GM19238 (cell line): Measurements from ENCODE around the gene ENO3.

Source experiments
- DNase-seq: peaks from one replicate; pipeline ENCODE4 v3.0.0; 2011; ENCODE audit warnings: low spot score; ENCODE audit not compliant: insufficient read length

ENO3 gene

DNA sequence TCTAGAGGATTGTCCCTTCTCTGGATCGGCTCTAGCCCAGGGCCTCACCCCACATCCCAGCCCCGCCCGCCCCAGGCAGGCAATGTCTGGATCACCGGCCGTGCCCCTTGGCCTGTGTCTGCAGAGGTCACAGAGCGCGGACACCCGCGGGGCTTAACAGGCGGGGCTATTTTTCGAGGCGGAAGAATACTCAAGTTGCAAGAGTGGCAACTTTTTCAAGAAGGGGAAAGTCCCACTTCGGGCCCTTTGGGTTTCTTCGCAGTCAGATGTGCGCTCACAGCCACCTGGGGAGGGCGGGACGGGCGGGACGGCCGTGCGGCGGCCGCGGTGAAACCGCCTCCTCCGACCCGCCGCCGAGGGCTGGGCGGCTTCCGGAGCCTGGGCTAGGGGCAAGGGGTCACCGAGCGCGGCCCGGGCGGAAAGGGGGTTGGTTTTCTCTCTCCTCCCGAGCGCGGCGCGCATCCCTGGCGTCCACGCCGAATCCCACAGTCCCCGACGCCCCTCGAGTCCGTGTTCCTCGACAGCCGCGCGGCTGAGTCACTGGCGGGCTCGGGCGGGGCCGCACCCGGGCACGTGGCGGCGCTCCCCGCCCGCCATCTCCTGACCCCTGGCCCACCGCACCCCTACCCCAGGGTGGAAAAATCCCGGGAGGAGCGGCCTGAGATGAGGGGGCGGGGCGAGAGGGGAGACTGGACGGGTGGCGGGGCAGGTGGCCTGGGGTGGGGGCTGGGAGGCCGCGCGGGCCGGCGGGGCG lies 1.4 kb upstream of the ENO3 start:
- DNase-seq: peak; percentile 84

DNA sequence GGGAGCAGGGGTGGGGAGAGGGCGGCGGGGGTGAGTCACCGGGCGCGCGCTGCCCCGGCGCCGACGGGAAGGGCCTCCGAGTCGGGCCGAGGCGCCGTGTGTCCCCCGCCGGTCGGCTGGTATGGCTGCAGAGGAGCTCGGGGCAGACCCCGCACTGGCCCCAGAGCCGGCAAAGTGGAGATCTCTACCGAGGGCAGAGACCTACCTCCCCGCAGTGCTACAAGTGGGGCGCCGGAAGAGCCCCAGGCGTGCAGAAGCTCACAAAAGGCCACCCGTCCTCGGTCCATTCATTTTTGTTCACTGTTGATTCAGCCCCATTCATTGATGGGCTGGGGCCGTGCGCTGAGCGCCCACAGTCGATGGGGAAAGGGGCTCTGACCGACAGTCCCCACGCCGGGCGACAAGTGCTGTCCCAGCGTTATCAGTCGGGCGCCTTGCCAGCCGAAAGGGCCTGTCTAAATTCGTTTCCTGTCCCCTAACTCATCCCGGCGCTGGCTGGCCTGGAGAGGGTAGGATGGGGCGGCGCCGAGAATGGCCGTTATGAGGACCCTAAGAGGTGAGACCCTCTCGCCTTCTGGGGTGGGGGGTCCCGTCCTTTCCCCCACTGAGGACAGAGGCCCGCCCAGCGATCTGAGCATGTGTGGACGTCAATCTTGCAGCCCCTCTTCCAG lies 709 bp upstream of the ENO3 start:
- no peak for DNase-seq

DNA sequence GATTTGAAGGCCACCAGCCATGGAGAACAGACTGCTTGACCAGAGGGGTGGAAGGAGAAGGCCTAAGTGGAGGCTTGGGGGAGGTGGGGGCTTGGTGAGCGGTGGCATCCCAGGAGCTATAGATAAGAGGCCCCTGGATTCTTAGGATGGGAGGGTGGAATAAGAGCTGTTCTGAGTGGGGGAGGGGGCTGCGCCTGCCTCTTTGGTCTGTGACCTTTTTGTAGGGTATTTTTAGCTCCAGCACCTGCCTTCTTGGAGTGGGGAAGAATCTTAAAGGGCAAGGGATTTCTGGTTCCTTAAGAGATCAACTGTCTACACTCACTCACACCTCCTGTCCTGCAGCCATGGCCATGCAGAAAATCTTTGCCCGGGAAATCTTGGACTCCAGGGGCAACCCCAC lies 567 bp downstream of the ENO3 start:
- no peak for DNase-seq

DNA sequence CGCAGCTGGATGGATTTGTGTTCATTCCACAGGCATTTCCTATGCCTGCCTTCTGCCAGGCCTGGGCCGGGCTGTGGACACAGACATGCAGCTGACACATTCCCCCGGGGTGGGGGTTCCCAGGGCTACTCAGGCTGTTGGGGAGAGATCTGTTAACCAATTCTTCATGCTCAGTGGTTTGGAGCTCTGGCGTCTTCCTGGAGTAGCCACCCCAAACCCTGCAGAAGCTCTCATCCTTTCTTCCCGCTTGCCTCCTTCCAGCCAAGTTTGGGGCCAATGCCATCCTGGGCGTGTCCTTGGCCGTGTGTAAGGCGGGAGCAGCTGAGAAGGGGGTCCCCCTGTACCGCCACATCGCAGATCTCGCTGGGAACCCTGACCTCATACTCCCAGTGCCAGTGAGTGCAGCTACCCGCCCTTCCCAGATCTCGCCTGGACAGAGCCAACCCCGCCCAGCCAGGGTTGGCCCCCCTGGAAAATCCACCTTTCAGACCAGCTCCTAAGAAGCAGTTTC lies 2.6 kb downstream of the ENO3 start:
- no peak for DNase-seq

DNA sequence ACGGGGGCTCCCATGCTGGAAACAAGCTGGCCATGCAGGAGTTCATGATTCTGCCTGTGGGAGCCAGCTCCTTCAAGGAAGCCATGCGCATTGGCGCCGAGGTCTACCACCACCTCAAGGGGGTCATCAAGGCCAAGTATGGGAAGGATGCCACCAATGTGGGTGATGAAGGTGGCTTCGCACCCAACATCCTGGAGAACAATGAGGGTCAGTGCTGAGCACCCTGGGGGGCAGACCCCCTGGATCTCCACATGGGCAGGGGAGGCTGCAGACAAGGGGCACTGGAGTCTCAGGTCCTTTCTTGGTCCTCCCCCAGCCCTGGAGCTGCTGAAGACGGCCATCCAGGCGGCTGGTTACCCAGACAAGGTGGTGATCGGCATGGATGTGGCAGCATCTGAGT lies 4.2 kb downstream of the ENO3 start:
- no peak for DNase-seq

DNA sequence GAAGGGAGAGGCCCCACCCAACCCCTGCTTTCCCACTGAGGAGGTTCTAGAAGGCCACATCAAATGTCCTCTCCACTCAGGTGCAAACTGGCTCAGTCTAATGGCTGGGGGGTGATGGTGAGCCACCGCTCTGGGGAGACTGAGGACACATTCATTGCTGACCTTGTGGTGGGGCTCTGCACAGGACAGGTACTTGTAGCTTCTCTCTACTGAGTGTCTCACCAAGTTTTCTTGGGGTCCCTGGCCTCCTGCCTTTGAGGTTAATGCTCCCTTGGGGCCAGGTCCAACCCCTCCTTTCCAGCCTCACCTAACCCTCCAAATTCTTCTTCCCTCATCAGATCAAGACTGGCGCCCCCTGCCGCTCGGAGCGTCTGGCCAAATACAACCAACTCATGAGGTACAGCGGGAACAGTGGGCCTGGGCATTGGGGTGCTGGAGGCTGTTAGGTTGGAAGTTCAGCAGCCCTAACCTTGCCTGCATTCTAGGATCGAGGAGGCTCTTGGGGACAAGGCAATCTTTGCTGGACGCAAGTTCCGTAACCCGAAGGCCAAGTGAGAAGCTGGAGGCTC lies 5.7 kb downstream of the ENO3 start:
- DNase-seq: no peak

DNA sequence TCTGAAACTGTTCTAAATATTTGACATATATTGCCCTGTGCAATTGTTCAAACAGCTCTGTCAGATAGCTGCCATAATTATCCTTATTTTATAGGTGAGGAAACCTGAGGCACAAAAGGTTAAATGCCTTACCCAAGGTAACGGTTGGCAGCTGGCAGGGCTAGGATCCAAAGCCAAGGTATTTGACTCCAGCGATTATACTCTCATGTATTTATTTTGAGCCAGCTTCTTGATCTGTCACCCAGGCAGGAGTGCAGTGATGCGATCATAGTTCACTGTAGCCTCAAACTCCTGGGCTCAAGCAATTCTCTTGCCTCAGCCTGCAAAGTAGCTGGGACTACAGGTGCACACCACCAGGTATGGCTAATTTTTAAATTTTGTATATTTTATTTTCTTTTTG lies 7.2 kb downstream of the ENO3 start:
- DNase-seq: no peak

DNA sequence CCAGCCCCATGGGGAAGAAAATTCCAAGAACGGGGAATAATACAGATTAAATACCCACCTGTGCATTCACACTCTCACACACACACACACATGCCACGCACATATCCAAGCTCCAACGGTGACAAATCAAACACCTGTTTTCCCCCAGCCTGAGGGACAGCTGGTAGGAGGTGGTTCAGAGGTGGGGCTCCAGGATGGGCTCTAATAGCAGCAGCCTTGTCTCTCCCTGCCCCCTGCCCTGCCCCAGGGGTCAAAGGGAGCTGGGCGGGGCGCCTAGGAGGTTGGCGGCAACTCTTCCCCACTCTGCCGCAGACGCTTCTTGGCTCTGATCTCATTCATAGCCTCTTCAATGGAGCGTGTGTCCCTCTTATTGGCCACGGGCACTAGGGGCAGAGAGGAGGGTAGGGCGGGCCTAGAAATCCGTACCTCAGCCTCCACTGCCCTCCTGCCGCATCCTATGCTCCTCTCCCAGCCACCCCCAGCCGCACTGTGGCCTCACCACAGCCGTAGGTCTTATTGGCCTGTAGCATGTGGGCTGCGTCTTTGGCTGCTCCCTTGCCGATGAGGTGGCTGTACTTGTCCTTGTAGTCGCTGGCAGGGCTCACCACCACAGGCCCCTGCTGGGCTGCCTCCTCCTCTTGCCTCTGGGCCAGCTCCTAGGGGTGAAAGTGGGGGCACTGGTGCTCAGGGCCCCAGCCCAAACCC lies 8.5 kb downstream of the ENO3 start:
- DNase-seq: no peak

DNA sequence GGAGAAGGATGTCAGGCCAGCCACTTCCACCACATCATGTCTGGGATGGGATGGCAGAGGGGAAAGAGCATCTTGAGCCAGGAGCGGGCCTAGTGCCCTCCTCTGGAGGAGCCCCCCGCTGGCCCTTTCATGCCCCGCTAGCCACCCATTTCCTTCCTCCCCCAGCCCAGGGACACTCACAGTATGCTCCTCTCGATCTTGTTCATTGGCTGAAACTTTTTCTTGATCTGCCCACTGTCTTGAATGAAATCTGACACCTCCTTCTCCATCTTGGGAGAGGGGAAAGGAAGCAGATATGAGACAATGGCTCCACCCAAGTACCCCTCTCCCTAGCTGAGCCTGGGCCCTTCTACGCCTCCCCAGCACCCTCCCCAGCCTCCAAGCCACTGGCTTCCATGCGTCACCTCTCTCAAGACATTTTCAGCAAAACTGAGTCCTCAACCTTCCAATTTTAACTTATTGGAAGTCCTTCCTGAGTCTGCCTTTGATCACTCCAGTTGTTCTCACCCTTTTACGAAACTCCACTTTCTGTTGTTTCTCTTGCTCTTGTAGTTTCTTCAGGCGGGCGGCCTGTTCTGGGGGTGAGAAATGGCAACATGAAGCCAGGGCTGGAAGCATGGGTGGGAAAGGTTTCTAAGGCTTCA lies 9.5 kb downstream of the ENO3 start:
- DNase-seq: no peak

DNA sequence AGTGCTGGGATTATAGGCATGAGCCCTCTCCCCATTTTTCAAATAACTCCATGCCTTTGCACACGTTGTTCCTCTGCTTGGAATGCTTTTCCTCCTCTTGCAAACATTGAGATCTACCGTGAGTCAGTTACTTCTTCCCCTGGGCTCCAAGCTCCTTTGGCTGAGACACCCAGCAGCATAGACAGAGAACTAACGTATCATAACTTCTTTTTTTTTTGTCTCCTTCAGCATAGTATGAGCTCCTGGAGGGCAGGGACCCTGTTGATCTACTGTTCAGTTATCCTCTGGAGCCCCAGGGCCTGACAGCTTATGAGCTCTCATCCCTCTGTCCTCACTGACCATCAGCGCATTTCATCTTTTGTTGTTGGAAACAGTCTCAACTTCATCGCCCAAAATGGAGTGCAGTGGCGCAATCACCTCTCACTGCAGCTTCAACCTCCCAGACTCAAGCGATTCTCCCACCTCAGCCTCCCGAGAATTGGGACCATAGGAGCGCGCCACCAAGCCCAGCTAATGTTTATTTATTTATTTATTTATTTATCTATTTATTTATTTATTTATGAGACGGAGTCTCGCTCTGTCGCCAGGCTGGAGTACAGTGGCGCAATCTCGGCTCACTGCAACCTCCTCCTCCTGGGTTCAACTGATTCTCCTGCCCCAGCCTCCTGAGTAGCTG lies 14.5 kb downstream of the ENO3 start:
- no peak for DNase-seq

DNA sequence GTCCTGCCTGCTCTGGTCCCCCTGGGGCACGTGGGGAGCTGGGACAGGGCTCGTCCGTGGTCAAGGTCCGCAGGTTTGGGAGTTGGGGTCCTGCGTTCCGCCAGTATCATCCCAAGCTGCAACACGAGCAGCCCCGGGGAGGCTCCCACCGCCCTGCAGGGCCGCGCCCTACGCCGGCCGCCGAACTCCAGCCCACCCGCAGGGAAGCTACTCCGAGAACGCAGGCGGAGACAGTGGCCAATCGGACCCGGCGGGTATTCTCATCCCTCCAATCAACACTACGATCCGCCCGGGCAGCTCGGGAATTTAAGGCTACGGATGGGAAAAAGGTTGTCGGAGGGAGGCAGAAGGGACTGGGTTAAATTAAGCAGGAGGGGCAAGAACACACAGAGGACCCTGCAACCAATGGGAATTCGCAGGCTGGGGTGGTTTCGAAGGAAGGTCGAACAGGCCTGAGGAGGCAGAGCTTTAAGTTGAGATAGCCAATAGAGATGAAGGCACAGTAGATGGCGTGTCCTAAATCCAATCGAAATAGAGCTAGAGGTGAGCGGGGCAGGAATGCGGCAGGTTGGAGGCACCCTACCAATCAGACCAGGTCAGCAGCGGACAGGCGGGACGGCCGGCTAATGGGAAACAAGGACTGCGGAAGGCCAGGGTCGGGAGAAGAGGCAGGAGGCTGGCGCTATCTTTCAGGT lies 16.1 kb downstream of the ENO3 start:
- peak; percentile 97 for DNase-seq

DNA sequence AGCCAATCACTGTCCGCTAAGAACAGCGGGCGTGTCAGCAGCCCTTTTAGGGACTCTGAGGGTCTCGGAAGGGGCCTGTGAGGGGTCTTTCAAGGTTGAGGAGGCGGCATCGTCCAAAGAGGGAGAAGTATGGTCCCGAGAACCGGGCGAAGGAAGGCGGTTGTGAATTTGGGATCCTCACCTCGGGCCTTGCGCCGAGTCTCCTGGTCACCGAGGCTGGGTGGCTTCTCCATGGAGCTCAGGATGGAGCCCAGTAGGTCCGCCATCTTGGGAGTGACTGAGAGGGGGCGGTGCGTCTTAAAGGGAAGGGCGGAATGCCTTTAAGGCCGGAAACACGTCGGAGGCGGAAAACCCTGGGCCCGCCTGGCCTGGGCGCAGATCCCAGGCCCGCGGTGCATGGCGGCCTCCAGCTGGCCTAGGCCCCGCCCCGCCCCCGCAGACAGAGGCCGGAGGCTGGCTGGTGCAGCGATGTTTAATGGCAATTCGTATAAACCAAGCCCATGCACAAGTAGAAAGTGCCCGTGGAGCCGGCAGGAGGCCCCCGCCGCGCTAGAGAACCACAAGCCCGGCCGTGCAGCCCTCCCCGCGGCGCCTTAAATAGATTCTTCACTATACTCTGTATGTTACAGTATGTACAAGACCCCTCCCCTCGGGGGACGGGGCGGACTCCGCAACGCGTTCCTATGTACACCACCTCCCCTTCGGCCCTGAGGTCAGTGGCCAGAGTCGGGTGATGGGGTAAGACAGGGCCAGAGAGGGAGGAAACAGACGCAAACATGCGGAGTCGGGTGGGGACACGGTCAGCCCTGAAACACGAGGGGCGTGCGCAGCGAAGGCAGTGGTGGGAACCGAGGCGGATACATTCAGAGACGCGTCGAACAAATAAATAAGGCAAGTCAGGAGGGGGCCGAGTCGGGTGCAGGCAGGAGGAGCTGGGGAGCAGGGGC lies 16.9 kb downstream of the ENO3 start, which contains the start of gene SPAG7:
Gene SPAG7 (minus strand): TSS at position 279 of the 947 bp plus-strand sequence. CDS start 13 bp downstream, at position 266.
- peak; percentile 87 for DNase-seq

DNA sequence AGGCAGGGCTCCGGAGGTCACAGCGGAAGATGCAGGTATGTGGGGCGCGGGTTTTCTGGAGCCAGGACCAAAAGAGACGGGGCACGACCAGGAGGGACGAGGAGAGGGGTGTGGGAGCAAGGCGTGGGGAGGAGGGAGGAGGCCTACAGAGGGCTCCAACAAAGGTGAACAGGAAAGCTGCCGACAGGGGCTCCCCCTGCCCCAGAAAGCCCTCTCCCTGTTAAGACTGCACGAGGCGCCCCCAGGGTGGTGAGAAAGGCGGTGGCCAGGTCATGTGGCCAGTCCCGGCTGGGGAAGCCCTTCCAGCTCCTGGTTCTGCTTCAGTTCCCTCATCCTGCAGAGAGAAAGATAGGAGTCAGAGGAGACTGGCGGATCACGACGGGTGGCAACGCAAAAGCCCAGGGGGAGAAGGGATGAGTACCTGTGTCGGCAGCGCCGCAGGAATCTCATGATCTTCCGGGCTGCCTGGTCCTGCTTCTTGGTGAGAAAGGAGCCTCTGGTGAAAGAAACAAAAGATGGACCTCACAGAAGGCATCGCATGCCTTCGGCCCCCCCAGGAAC lies 17.6 kb downstream of the ENO3 start:
- DNase-seq: no peak

DNA sequence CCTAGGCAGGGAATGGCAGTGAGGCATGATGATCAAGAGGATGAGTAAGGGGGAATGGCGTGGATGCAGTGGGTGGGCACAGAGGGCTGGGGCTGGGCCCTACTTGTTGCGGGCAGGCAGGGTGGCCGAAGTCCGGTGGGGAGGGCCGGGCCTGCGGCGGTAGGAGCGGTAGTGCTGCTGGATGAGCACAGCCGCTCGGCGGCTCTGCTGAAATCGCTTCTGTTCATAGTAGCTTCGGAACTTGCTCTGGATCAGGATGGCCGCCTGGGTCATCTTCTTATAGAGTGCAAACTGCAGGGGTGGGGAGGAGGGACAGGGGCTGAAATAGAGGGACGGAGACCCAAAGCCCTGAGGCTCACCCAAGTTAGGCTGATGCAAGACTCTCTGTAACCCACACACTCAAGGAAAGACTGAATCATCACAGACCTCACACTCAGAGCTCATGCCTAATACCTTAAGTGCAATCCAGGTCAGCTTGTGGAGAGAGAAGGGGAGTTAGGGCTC lies 18.2 kb downstream of the ENO3 start:
- no peak for DNase-seq

DNA sequence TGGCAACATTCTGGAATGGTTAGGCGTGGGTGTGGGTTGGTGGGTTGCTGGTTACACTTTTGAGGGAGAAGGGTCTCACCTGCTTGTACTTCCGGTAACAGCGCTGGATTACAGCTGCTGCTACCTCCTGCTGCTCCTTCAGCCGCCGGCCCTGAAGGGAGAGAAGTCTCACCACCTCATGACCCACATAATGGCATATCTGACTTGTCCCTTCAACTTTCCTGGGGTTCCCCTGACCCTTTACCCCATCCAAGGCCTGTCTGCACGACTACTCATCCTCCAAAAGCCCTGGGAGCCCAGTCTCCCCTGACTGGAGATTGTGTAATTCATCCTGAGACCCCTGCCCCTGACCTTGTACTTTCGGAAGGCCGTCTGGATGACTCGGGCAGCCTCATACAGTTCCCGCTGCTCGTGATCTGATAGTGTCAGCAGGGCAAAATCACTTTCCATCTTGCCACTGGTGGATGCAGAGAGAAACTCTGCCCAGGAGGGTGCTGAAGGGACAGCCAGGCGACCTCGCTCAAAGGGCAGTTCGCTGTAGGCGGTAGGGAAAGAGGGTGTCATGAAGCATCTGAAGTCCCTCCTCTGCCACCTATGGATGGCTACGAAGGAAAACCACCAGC lies 18.7 kb downstream of the ENO3 start:
- DNase-seq: no peak

DNA sequence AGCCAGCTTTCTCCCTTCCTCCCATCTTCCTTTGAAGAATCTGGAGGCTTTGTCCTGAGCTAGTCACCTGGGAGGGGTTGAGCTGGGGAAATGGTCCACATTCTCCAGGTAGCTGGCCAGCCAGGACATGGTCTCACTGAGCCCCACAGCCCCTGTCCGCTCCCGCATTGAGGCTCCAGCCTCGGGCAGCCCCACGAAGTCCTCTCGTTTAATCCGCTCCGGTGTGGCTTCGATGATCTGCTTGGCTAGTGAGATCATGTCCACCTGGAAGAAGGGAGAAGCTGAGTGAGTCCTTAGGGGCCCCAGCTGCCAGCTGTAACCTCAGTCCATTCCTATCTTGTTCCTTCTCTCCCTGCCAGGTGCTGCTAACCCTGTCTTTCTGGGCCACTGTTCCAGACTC lies 19.4 kb downstream of the ENO3 start:
- DNase-seq: no peak

DNA sequence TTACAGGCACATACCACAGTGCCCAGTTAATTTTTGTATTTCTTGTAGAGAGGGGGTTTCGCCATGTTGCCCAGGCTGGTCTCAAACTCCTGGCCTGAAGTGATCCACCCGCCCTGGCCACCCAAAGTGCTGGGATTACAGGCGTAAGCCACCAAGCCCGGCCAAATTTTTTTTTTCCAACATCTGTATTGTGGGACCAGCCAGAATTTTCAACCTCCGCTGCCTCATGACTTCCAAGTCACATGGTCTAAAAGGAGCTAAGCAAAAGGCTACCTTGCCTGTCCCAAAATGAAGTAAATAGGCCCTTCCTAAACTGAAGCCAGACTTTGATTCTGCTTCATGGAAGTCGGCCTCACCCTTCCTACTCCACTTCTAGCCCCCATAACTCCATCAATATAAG lies 20.9 kb downstream of the ENO3 start:
- no peak for DNase-seq

DNA sequence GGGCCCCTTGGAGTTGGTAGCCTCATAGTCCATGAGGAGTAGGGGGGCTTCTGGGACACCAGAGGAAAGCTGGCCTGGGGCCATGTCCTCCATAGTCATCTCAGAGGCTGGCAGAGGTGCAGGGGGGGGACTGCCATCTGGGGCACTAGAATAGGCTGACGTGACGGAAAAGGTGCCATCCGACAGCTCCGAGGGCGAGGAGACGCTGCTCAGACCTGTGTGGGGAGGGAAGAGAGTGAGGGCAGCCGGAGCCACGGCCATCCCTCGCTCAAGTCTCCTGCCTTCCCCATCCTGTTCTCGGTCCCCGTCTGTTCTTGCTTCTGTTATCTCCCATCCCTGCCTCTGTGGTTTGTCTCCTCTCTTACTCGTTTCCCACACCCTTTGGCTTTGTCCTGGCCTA lies 21.4 kb downstream of the ENO3 start:
- DNase-seq: no peak
